ENCODE results near the gene PLCL2.
"Not testable (repeated sequence)": the region's sequence is repeated elsewhere in the genome, so short reads cannot be mapped to it uniquely, and the experiment has no call there.

PLCL2 gene

DNA sequence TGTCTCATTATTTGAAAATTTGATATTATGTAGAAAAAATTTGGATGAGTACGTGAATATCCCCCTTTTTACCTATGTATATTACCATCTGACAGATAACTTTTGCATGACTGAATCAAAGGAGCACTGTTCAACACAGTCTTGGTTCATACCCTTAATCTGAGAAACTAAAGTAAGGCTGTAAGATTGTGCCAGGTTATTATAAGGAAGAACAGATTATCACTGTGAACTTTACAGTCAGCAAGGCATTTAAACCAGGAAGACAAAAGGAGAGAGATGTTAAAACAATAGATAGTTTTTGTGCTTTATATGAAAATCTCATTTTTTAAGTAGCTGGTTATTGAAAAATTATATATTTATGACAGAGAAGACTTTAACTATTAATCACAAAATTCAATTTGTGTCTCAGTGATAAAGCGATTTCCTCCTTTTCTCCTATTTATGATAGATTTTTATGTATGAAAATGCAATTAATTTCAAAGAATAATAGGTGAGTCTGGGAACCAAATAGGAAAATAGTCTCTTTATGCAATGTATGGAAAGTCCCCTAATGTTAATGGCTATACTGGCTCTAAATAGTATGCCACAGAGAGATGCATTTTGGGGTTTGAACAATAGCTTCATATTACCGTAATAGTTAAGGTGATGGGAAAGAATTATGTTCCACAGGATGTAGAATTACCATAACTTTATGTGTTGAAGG, 33.4 kb downstream of the PLCL2 start:
- DNase-seq = no peak

DNA sequence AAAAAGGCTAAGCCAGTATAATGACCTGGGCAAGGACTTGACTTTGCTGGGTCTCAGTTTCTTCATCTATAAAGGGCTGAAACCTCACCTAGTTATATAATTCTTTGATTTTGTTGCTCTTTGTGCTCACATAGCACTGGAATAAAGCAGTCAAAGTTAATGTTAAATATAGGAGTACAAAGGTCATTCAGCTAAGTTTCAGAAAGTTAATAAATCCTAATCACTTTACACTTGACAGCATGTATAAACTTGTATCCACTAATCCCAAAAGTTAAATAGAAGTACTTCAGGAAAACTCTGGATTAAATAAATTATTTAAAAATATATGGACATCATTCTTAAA, 33.9 kb downstream of the PLCL2 start:
- no peak for DNase-seq

DNA sequence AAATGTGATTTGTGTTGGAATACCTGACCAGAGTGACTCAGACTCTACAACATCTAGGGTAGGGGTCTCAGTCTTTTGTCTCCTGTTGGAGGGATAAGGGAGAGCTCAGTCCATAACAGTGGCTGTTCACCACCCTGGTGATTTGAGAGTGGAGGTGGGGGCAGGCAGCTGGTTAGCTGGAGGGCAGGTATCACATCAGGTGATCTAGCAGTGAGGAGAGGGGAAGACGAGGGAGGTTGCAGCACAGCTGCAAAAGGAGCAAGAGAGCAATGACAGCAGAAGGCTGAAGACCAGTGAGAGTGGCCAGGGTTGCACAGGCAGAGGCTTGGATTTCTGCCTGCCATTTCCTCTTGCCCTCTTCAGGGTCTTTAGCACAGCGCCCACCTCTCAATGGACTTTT, 38.4 kb downstream of the PLCL2 start:
- DNase-seq = no peak

DNA sequence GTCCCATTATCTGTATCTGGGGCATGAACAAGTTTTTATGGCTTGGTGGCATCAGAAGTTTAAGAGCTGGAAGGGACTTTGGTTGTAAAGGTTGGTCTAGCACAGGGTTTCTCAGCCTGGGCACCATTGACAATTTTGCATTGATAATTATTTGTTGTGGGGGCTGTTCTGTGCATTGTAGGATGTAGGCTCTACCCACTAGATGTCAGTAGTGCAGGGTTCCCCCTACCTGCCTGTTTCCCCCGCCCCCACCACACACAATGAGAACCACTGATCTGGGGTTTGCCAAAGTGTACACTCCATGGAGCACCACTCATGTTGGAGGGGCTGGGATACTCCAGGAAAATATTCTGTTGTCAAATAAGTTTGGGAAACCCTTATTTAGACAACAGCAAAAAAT, 42.7 kb downstream of the PLCL2 start:
- no peak for DNase-seq

DNA sequence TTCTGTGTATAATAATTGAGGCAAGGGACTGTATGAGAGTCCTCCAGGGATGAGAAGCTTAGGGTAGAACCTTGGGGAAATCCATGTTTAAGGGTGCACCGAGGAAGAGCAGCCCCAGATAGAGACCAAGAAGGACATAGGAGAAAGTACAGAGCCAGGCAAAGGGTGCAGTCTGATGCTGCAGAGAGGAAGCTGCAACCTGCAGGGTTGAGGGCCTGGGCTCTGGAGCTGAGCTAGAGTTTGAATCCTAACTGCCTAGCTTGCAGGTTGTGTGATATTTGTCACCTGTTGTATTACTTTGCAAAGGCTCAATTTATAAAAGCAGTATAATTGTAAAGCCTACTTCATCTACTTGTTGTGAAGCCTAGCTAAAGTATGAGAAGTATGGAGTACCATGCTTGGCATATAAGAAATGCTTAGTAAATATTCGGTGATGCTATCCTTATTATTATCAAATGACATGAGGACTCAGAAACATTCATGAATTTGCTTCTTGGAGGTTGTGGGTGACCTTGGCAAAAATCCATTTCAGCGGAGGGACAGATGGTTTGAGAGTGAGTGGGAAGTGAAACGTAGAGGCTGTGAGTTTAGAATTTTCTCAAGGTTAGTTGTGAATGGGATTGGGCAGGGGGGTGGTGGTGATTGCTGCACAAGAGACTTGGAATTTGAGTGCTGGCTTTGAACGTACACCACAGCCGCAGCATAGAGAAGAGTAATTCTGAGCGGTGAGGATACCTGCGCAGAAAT, 43.8 kb downstream of the PLCL2 start:
- no peak for DNase-seq

DNA sequence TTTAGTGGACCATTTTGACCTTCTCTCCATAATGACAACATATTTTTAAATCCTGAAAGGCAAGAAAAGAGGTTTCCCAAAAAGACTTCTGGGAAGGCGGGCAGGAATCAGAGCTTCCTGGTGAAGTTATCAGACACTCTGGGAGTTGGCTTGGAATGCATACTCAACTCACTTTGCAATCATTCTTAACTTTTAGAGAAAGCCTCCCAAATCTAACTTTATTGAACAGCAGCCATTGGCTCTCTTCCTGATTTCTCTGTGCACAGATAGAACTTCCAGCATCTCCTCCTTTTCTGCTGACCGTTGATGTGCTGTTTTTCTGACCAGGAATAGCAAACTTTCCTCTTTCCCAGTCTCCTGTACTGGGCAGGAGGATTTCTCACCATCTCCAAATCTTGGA, 44.6 kb downstream of the PLCL2 start:
- no peak for DNase-seq

DNA sequence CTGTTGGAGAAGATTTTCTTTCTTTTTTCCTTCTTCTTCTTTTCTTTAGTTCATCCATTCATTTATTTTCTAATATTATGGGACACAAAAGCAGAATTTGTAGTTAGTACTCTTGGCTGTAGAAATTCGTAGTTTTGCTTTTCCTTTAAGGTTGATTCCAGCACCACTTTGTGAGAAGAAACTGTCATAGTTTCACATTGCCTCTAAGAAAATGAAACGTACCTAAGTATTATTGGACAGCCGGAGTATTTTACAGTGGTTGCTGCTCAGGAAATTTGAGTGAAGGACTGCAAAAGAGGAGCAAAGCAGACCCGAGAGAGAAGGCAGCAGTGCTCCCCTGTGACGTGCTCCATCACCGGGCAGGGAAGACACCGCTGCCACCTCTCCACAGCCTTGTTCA, 48.1 kb downstream of the PLCL2 start:
- DNase-seq = no peak

DNA sequence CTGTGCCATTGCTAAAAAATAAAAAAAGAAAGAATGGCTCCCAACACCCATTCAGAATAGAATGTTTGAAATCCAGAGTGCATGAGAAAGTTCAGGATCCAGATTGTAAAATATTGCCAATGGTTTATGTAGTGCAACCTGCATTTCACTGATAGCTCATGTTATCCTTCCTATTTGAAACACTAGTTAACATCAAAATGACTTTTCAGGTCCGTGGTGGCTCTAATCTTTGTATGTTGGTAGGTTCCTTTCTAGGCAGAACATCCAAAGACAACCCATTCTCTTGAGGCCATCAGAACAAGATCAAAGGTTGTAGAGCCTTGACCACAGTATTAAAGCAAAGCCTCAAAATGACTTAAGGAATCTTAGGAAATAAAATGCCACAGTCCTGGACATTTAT, 51.0 kb downstream of the PLCL2 start:
- no peak for DNase-seq

DNA sequence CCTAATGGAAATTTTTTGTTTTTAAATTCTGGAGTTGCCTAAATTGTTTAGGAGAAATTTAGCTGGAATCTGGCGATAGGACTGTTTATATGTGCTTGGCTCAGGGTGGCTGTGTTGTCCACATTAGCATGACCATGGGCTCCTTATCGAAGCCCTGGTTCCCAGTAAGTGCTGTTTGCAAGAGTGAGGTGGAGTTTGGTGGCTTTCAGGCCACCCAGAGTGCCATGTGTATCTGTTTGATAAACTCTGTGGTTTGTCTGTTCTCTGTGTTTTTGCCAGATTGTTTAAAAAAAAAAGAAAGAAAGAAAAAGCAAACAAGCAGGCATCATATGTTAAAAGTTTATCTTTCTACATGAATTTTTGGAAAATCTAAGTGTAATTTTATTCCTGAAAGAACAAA, 51.5 kb downstream of the PLCL2 start:
- no peak for DNase-seq

DNA sequence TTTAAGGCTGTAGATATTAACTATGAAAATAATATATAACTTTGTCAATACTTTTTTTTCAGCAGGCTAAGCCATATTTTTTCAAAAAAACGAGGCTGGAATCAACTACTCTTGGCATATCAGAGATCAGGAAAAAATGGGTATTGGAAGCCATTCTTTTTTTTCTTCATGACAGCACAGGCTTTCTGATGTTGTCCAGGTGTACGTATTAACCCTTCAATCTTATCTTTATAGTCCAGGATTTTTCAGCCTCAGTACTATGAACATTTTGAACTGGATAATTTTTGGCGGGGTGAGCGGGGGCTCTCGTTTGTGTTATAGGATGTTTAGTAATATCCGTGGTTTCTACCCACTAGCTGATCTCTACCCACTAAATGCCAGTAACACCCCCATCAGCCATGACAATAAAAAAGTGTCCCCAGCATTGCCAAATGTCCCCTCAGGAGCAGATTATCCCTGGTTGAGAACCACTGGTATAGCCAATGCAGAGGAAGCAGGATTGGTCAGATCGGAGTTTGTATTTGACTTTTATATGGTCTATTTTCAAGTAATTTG, 52.0 kb downstream of the PLCL2 start:
- DNase-seq = no peak

DNA sequence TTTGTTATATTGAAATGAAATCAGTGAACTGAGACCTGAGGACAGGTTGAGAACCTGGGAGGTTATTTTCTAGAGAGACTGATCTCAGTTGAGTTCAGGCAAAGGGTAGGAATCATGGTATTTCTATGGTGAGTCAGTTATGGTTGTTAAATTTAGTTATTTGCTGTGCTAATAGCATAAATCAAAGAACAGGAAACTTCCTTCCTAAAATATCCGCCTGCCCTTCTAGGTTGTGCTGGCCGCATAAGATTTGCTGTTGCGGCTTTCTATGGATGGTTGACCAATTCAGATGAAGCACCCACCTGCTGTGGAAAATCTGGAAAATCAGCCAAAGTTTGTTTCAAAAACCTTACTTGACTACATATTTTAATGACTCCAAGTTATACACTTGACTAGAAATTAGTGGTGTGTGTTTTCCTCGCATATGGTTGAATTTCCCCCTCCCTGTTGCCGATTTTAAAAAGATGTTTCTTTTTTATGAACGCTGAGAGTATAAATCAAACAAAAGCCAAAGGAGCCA, 52.6 kb downstream of the PLCL2 start:
- DNase-seq = no peak

DNA sequence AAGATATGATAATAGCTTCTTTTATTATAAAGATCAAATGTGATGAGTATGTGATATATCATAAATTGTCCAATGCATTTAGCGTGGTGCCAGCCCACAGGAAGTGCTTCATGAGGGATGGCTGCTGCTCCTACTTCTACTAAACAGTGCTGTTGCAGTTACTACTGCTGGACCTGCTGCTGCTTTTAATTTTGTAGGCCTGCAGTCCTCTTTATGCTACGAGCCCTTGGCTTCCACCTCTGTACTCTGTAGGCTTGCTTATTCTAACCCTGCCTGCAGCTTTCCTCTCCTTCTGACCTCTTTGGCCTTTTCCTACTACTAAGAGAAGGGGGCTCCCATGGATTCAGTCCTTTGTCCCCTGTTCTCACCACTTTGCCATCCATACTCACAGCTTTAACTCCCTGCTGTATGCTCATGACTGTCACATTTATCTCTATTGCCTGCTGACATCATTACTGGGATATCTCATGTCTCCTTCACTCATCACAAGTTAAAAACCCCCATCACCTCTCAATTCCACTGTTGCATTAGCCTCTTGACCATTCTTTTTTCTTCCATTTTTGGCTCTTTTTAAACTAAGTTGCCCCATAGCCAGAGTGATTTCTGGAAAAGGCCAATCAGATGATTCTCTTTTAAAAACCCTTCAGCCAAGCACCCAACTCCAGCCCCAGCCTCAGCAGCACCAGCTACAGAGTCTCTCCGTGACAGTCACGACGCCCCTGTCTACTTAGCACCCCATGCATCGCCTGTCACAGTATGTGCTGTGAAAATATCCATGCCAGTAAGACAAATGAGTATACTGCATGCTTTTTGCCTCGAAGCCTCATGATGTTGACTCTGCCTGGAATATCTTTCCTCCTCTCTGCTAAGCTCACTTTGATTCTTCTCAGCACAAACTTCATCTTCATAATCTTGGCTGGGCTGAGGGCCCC, 56.3 kb downstream of the PLCL2 start:
- no peak for DNase-seq

DNA sequence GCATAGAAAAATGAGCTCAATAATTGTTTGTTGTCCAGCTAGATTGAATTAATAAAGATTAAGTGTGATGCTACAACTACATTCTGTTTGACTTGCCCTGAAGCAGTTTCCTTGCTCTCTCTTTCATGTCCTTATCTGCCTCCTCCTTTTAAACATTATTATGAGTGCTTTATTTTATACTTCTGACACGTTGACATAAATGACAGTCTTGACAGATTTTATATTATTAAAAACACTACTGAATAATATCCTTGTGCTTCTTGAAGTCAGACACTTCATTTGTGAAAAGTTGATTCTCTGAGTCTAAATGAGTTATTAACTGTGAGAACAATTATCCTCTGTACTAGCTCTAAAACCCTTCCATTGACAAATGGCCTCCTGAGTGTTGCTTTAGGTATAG, 58.2 kb downstream of the PLCL2 start:
- DNase-seq = no peak

DNA sequence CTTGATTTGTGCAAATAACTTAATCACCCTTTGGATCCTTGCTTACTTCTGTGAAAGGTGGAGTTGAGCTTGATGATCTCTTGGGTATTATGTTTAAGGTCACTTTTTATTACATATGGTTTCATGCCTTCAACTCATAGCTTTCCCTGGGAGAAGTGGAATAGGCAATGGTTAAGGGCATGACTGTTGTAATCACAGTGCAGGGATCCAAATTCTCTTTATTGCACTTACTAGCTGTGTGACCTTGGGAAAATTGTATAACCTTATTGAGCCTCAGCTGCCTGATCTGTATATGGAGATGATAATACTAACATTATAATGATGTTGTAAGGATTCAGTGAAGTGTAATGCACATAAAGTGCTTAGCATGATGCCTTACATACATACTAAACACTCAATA, 59.1 kb downstream of the PLCL2 start:
- DNase-seq = no peak

DNA sequence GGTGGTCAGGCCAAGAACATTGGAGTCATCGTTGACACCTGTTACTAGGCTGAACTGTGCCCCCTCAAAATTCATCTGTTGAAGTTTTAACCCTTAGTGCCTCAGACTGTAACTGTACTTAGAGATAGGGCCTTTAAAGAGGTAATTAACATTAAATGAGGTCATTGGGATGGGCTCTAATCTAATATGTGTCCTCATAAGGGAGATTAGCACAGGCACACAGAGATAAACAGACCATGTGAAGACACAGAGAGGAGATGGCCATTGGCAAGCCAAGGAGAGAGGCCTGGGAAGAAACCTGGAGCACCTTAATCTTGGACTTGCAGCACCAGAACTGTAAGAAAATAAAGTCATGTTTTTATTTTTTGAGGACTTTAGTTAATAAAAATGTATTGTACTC, 59.6 kb downstream of the PLCL2 start:
- no peak for DNase-seq

DNA sequence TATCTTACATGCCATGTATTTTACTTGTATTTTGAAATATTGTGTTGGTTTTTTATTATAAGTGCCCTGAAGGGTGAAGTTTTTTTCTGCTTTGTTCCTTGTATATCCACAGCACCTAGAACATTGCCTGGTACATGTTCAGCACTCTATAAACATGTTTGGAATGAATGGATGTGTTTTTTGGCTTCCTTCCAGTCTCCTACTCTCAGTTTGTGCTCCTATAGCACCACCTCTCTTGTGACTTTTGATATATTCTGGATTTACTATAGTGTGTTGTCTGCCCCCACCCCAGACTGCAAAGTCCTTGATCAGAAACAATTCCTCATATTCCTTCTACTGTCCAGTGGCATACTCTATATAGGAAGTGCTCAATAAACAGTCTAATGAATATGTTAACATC, 60.6 kb downstream of the PLCL2 start:
- no peak for DNase-seq

DNA sequence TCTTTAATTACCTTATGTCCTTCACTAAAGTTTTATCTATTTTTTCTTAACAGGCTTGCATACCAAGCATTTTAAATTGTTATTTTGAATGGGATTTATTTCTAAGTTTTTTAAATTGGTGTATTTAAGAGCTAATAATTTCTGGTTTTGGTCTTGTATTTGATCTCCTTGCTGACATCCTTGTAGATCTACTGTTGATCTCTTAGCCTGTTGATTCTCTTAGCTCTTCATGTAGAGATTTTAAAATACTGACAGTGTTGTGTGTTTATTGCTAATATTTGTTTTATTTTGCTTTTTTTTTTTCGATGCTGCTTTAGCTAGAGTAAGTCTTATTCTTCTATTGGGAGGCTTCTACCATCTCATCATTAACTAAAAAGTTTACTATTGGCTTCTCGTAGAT, 65.5 kb downstream of the PLCL2 start:
- DNase-seq = no peak

DNA sequence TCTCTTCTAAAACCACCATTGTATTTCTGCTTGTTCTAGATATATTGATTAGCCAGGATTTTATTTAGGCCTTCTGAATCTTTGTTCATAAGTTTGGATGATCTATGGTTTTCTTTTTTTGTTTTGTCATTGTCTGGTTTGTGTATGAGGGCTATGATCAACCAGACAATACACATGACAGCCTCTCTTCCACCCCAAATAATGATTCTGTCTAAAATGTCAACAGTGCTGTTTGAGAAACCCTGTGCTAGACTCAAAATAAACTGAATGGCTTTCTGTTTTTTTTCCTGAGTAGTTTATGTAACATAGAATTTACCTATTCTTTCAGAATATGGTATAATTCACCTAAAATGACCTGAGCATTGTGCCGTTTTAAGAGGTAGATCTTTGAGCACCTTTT, 66.1 kb downstream of the PLCL2 start:
- DNase-seq = no peak

DNA sequence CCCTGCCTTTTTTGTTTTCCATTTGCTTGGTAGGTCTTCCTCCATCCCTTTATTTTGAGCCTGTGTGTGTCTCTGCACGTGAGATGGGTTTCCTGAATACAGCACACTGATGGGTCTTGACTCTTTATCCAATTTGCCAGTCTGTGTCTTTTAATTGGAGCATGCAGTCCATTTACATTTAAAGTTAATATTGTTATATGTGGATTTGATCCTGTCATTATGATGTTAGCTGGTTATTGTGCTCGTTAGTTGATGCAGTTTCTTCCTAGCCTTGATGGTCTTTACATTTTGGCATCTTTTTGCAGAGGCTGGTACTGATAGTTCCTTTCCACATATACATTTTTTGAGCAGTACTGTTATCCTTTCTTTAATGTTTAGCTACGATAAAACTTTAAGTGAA, 73.1 kb downstream of the PLCL2 start:
- DNase-seq = not testable (repeated sequence)

DNA sequence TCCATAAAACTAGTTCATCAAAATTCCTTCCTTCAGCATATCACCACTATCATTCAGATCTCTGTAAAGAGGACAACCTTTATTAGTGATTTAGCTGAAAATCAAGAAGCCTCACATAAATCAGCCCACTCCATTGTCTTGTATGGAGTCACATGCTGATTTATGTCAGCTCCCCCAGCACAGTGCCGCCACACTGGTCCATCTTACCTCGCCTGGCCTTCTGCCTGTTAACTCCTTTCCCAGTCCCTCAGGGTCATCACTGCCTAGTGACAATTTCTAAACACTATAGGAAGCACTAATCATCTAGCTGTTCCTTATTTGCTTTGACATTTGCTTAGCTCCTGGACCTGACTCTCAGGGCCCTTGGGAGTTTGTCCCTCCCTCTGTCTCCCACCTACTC, 75.4 kb downstream of the PLCL2 start:
- no peak for DNase-seq

DNA sequence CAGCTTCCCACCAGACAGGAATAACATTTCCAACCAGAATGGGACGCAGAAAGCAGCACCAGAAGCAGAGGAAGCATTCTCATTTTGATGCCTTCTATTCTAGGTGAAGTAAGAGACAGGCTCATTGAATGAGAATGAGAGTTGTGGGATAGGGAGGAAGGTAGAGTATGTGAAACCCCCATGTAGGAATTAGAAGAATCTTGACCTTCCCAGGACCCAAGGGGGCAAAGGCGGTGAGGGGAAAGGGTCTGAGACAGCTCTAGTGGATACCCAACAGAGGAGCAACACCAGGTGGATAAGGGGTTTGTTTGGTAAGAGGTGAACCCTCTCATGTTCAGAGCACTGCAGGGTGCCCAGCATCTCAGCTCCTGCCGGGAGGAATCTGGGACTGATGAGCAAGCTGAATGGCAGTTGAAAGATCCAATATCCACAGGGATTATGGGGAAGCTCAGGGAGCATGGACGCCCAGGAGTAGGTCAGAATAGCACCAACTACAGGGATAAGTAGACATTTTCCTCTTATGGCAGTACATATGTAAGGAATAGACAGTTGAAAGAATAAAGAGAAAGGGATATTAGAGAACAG, 77.0 kb downstream of the PLCL2 start:
- DNase-seq = no peak

DNA sequence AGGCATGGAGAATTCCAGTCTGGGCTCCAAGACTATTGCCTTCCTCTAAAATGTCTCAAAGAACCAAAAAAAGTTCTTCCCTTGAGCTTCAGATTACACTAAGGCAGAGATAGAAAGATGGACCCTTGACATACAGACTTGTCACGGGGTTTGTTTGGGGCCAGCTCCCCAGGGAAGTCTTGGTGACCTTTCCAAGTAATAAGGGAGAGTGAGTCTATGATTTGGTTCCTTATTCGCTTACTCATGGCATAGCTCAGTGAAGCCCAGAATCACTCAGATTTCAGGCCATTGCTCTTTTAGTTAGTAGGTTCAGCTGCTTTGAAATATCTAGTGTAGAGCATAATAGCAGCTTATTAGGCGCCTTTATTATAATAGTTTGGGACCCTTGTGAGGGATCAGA, 90.3 kb downstream of the PLCL2 start:
- no peak for DNase-seq

All from T-helper 9 cell (primary cell).